ENCODE results near the gene LMO1.

DNA sequence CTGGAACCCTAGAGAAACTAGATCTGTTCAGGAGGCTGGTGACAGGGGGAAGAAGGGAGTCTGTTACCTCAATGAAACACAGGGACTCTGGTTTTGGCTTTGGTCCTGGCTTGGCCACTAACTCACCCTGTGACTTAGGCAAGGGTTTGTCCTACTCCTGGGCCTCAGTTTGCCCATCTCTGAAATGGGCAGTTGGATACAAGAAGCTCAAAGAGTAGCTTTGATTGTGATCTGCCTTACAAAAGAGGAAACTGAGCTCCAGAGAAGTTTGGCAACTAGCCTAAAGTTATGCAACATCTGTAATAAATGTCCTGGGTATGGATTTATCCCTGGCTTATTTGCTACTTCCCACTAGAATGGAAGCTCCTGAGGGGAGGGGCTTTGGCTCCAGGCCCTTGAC lies 24.0 kb upstream of the LMO1 start:
- no peak for TF ChIP-seq CTCF (IDR thresholded peaks at IDR 0.05; ENCODE audit: low read depth, low read length, poor library complexity, severe bottlenecking)
- TF ChIP-seq EZH2phosphoT487 (IDR thresholded peaks at IDR 0.05; ENCODE audit: borderline replicate concordance, low read length), result no peak
